ENCODE data around the gene GPRC5C.
A peak's percentile ranks its signal among the peaks of the same experiment; 100 is the strongest.

The GPRC5C gene

DNA sequence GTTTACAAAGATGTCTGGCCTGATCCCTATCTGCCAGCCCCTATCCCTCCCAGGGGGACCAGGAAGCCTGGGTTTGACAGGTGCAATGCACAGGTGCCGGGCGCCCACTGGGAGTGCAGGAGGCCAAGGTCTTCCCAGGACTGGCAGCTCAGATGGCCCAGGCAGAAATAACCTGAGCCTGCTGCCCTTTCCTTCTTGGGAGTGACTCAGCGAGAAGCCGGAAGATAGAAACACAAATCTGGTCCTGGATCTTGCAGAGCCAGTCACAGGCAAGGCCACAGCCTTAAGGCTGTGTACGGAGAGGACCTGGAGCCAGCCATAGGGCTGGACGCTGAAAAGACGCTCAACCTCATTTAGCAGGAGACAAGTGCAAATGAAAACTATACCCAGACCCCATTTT, 36.9 kb upstream of the GPRC5C start:
- Histone ChIP-seq H2BK120ac (ENCODE audit: insufficient read depth, low read length, poor library complexity) (no peak overlapping the region), H3K79me2 (ENCODE audit: control insufficient read depth, insufficient read depth, low read length, poor library complexity) (no peaks in the 10 kb centered on the region), H3K18ac (ENCODE audit: low read length) (no peak overlapping the region), H2BK5ac (ENCODE audit: low read depth, low read length, poor library complexity) (no peak overlapping the region), H4K8ac (ENCODE audit: low read depth, low read length) (no peak overlapping the region), H2BK12ac (ENCODE audit: low read length) (no peak overlapping the region), H3K14ac (ENCODE audit: low read length) (no peak overlapping the region), H3K9ac (ENCODE audit: low read length) (no peak overlapping the region), H3K23ac (ENCODE audit: low read length) (no peak overlapping the region), H2AK5ac (ENCODE audit: low read length) (no peak overlapping the region), H3K9me3 (ENCODE audit: insufficient read depth, low read depth, low read length) (peaks cover 2% of the 10 kb centered on the region), H3K36me3 (ENCODE audit: control insufficient read depth in 1 of 2, insufficient read depth in 2 of 2, low read length in 2 of 2) (no peaks in the 10 kb centered on the region), H3K79me1 (ENCODE audit: low read length) (no peaks in the 10 kb centered on the region), H4K91ac (ENCODE audit: low read depth, low read length) (no peak overlapping the region), H3K4me2 (ENCODE audit: low read length) (no peak overlapping the region), H2AFZ (ENCODE audit: insufficient read depth, low read length, poor library complexity) (no peak overlapping the region), H3K4me3 (ENCODE audit: low read depth, low read length) (no peak overlapping the region), H4K12ac (ENCODE audit: low read depth, low read length) (no peak overlapping the region), H3K4me1 (ENCODE audit: control insufficient read depth in 1 of 2, insufficient read depth in 2 of 2, low read length in 2 of 2) (peaks cover 6 to 8% of the 10 kb centered on the region in 2 experiments), H3K27me3 (ENCODE audit: insufficient read depth, low read length) (no peaks in the 10 kb centered on the region), H3K4ac (ENCODE audit: low read depth, low read length) (no peak overlapping the region), H3K27ac (ENCODE audit: low read depth, low read length) (no peak overlapping the region)
- DNase-seq = peak in 1 of 2 donors; percentile 6
- no CpG with 5 or more reads among the region's 7 CpGs for WGBS (ENCODE audit: extremely low coverage, insufficient coverage, insufficient read length)

DNA sequence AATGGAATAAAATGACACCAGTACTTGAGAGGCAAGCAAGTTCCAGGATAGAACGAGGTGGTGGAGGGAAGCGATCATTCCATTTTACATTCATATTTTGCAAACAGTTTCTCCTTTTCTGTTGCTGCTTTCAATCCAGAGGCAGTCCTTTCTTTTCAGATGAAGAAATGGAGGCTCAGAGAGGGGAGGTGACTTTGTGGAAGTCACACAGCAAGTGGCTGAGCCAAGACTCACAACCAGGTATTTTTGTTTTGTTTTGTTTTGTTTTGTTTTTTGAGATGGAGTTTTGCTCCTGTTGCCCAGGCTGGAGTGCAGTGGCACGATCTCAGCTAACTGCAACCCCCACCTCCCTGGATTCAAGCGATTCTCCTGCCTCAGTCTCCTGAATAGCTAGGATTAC, 35.3 kb upstream of the GPRC5C start:
- Histone ChIP-seq H3K14ac (ENCODE audit: low read length) (no peak overlapping the region), H3K36me3 (ENCODE audit: control insufficient read depth in 1 of 2, insufficient read depth in 2 of 2, low read length in 2 of 2) (no peaks in the 10 kb centered on the region), H3K4me1 (ENCODE audit: control insufficient read depth in 1 of 2, insufficient read depth in 2 of 2, low read length in 2 of 2) (peaks cover 6 to 8% of the 10 kb centered on the region in 2 experiments), H3K9ac (ENCODE audit: low read length) (no peak overlapping the region), H4K12ac (ENCODE audit: low read depth, low read length) (no peak overlapping the region), H2AK5ac (ENCODE audit: low read length) (no peak overlapping the region), H2BK120ac (ENCODE audit: insufficient read depth, low read length, poor library complexity) (no peak overlapping the region), H3K4me2 (ENCODE audit: low read length) (no peak overlapping the region), H4K91ac (ENCODE audit: low read depth, low read length) (no peak overlapping the region), H3K4me3 (ENCODE audit: low read depth, low read length) (no peak overlapping the region), H2BK5ac (ENCODE audit: low read depth, low read length, poor library complexity) (no peak overlapping the region), H3K27ac (ENCODE audit: low read depth, low read length) (no peak overlapping the region), H3K79me1 (ENCODE audit: low read length) (no peaks in the 10 kb centered on the region), H2BK12ac (ENCODE audit: low read length) (no peak overlapping the region), H3K27me3 (ENCODE audit: insufficient read depth, low read length) (no peaks in the 10 kb centered on the region), H3K79me2 (ENCODE audit: control insufficient read depth, insufficient read depth, low read length, poor library complexity) (no peaks in the 10 kb centered on the region), H3K23ac (ENCODE audit: low read length) (no peak overlapping the region), H2AFZ (ENCODE audit: insufficient read depth, low read length, poor library complexity) (no peak overlapping the region), H3K9me3 (ENCODE audit: insufficient read depth, low read depth, low read length) (peaks cover 2% of the 10 kb centered on the region), H3K4ac (ENCODE audit: low read depth, low read length) (no peak overlapping the region), H4K8ac (ENCODE audit: low read depth, low read length) (no peak overlapping the region), H3K18ac (ENCODE audit: low read length) (no peak overlapping the region)
- no peak for DNase-seq
- WGBS (ENCODE audit: extremely low coverage, insufficient coverage, insufficient read length) = no CpG with 5 or more reads among the region's 4 CpGs

DNA sequence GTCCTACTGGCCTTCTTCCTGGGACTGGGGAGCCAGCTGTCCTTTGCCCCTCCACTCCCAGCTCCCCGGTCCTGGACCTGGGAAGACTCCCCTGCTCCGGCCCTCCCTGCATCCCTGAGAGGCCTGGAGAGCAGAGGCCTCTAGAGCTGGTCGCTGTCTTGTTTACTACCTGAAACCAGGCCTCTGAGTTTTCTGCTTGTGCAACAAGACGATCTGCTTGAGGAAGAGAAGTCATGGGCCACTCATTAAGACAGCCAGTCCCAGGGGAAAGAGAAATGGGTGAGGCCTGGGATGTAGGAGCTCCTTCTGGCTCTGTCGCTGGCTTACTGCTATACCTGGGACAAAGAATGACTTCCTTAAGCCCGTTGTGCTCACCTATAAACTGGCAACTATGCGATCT, 29.8 kb upstream of the GPRC5C start:
- no peak for DNase-seq
- Histone ChIP-seq H3K79me2 (ENCODE audit: control insufficient read depth, insufficient read depth, low read length, poor library complexity) (no peaks in the 10 kb centered on the region), H3K27me3 (ENCODE audit: insufficient read depth, low read length) (no peaks in the 10 kb centered on the region), H3K27ac (ENCODE audit: low read depth, low read length) (no peak overlapping the region), H4K91ac (ENCODE audit: low read depth, low read length) (no peak overlapping the region), H3K23ac (ENCODE audit: low read length) (no peak overlapping the region), H2BK120ac (ENCODE audit: insufficient read depth, low read length, poor library complexity) (no peak overlapping the region), H3K9ac (ENCODE audit: low read length) (no peak overlapping the region), H3K36me3 (ENCODE audit: control insufficient read depth in 1 of 2, insufficient read depth in 2 of 2, low read length in 2 of 2) (no peaks in the 10 kb centered on the region), H3K4me1 (ENCODE audit: control insufficient read depth in 1 of 2, insufficient read depth in 2 of 2, low read length in 2 of 2) (peaks cover 11 to 12% of the 10 kb centered on the region in 2 experiments), H3K4ac (ENCODE audit: low read depth, low read length) (no peak overlapping the region), H2BK12ac (ENCODE audit: low read length) (no peak overlapping the region), H3K4me3 (ENCODE audit: low read depth, low read length) (no peak overlapping the region), H3K4me2 (ENCODE audit: low read length) (no peak overlapping the region), H3K14ac (ENCODE audit: low read length) (no peak overlapping the region), H4K8ac (ENCODE audit: low read depth, low read length) (no peak overlapping the region), H4K12ac (ENCODE audit: low read depth, low read length) (no peak overlapping the region), H3K18ac (ENCODE audit: low read length) (no peak overlapping the region), H2AFZ (ENCODE audit: insufficient read depth, low read length, poor library complexity) (no peak overlapping the region), H3K9me3 (ENCODE audit: insufficient read depth, low read depth, low read length) (no peaks in the 10 kb centered on the region), H2AK5ac (ENCODE audit: low read length) (no peak overlapping the region), H2BK5ac (ENCODE audit: low read depth, low read length, poor library complexity) (no peak overlapping the region), H3K79me1 (ENCODE audit: low read length) (peaks cover 2% of the 10 kb centered on the region)
- WGBS (ENCODE audit: extremely low coverage, insufficient coverage, insufficient read length) = no CpG with 5 or more reads among the region's 7 CpGs

DNA sequence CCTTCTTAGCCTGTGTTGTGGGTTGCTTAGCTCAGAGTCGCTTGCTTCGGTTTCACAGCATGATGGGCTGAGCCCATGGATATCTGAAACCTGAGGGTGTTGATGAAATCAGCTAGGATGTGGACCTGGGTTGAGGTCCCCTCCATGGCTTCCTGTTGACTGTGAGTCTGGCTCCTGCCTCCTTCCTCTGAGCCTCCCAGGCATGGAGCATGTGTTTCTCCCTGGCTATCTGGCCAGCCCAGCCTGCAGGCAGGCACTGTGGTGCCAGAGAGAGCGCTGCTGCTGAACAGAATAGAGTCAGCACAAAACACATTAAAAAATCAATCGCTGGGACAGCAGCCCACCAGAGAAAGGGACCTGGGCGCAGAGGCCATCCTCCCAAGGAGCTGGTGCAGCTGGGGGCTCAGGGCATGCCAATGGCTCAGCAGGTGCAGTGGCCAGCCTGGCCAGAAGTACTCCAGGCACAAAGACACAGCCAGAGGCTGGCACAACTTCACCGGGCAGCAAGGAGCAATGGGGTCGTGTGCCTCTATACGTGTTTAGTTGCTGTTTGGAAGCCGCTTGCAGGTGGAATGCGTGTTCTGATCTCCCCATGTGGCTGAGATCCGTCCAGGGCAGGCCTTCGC, 28.3 kb upstream of the GPRC5C start:
- Histone ChIP-seq H3K4me3 (ENCODE audit: low read depth, low read length) (no peak overlapping the region), H3K4me1 (ENCODE audit: control insufficient read depth in 1 of 2, insufficient read depth in 2 of 2, low read length in 2 of 2) (peaks cover 11 to 12% of the 10 kb centered on the region in 2 experiments), H4K12ac (ENCODE audit: low read depth, low read length) (no peak overlapping the region), H2AK5ac (ENCODE audit: low read length) (no peak overlapping the region), H3K36me3 (ENCODE audit: control insufficient read depth in 1 of 2, insufficient read depth in 2 of 2, low read length in 2 of 2) (no peaks in the 10 kb centered on the region), H3K9me3 (ENCODE audit: insufficient read depth, low read depth, low read length) (no peaks in the 10 kb centered on the region), H3K9ac (ENCODE audit: low read length) (no peak overlapping the region), H4K91ac (ENCODE audit: low read depth, low read length) (no peak overlapping the region), H2BK12ac (ENCODE audit: low read length) (no peak overlapping the region), H3K23ac (ENCODE audit: low read length) (no peak overlapping the region), H3K27ac (ENCODE audit: low read depth, low read length) (no peak overlapping the region), H3K79me1 (ENCODE audit: low read length) (peaks cover 2% of the 10 kb centered on the region), H2BK5ac (ENCODE audit: low read depth, low read length, poor library complexity) (no peak overlapping the region), H3K18ac (ENCODE audit: low read length) (no peak overlapping the region), H3K4ac (ENCODE audit: low read depth, low read length) (no peak overlapping the region), H2AFZ (ENCODE audit: insufficient read depth, low read length, poor library complexity) (no peak overlapping the region), H2BK120ac (ENCODE audit: insufficient read depth, low read length, poor library complexity) (no peak overlapping the region), H4K8ac (ENCODE audit: low read depth, low read length) (no peak overlapping the region), H3K4me2 (ENCODE audit: low read length) (peak overlapping the region; percentile 49), H3K14ac (ENCODE audit: low read length) (no peak overlapping the region), H3K27me3 (ENCODE audit: insufficient read depth, low read length) (no peaks in the 10 kb centered on the region), H3K79me2 (ENCODE audit: control insufficient read depth, insufficient read depth, low read length, poor library complexity) (no peaks in the 10 kb centered on the region)
- no CpG with 5 or more reads among the region's 12 CpGs for WGBS (ENCODE audit: extremely low coverage, insufficient coverage, insufficient read length)
- DNase-seq = no peak
